HG02981 (cell line): ENCODE measurements around the gene KRTAP4-9.
"Not testable (repeated sequence)": the region's sequence is repeated elsewhere in the genome, so short reads cannot be mapped to it uniquely, and the experiment has no call there.

Experiments used
- ATAC-seq: cut with Tn5 transposase; IDR thresholded peaks from one replicate; pipeline ENCODE4 v1.9.1; 2021; ENCODE audit warnings: mild to moderate bottlenecking, moderate library complexity; ENCODE audit not compliant: unreplicated experiment

KRTAP4-9 gene

GRCh38 chr17:41096055-41096454, 9.1 kb upstream of the KRTAP4-9 start:
- ATAC-seq, result no peak

- no peak for ATAC-seq
Measured at GRCh38 chr17:41098042-41098441, 7.1 kb upstream of the KRTAP4-9 start, which contains the start of gene KRTAP4-8. Gene KRTAP4-8, minus strand, starts transcription at chr17:41098142. Its CDS starts 58 bp downstream, at chr17:41098084.

GRCh38 chr17:41098481-41098880, 6.7 kb upstream of the KRTAP4-9 start:
- no peak for ATAC-seq

GRCh38 chr17:41099682-41100480, 5.3 kb upstream of the KRTAP4-9 start:
- ATAC-seq, result not testable (repeated sequence)

GRCh38 chr17:41101586-41102259, 3.5 kb upstream of the KRTAP4-9 start, which contains the start of gene KRTAP4-16:
Gene KRTAP4-16, minus strand, starts transcription at chr17:41102209. Its CDS starts 0 bp downstream, at chr17:41102209.
- ATAC-seq, result no peak

GRCh38 chr17:41103896-41104295, 1.3 kb upstream of the KRTAP4-9 start:
- ATAC-seq, result no peak

- ATAC-seq, result not testable (repeated sequence)
Measured at GRCh38 chr17:41104386-41105038, 677 bp upstream of the KRTAP4-9 start.

- no peak for ATAC-seq
Measured at GRCh38 chr17:41107941-41108450, 2.8 kb downstream of the KRTAP4-9 start.

GRCh38 chr17:41108728-41109386, 3.7 kb downstream of the KRTAP4-9 start:
- ATAC-seq, result not testable (repeated sequence)

- no peak for ATAC-seq
Measured at GRCh38 chr17:41111151-41111885, 6.1 kb downstream of the KRTAP4-9 start.

- ATAC-seq, result no peak
Measured at GRCh38 chr17:41116297-41116696, 11.1 kb downstream of the KRTAP4-9 start.

- not testable (repeated sequence) for ATAC-seq
Measured at GRCh38 chr17:41117846-41118386, 12.7 kb downstream of the KRTAP4-9 start, which contains the start of gene KRTAP4-11. Gene KRTAP4-11, minus strand, starts transcription at chr17:41118373. Its CDS starts 58 bp downstream, at chr17:41118315.

- no peak for ATAC-seq
Measured at GRCh38 chr17:41118721-41119120, 13.5 kb downstream of the KRTAP4-9 start.

- ATAC-seq, result not testable (repeated sequence)
Measured at GRCh38 chr17:41119696-41120690, 14.8 kb downstream of the KRTAP4-9 start.

- ATAC-seq, result no peak
Measured at GRCh38 chr17:41121742-41122141, 16.6 kb downstream of the KRTAP4-9 start.

GRCh38 chr17:41123292-41123990, 18.3 kb downstream of the KRTAP4-9 start:
- ATAC-seq, result not testable (repeated sequence)

- not testable (repeated sequence) for ATAC-seq
Measured at GRCh38 chr17:41123991-41124371, 18.8 kb downstream of the KRTAP4-9 start, which contains the start of gene KRTAP4-12. Gene KRTAP4-12, minus strand, starts transcription at chr17:41124182. Its CDS starts 60 bp downstream, at chr17:41124122.

GRCh38 chr17:41125064-41125463, 19.9 kb downstream of the KRTAP4-9 start:
- no peak for ATAC-seq
